Stomach (tissue), 4 donors: ENCODE measurements around the gene RPL38.

Source experiments
- EP300 ChIP-seq: sonication (generic); formaldehyde crosslinking; IDR thresholded peaks from one replicate; pipeline ENCODE4 v1.6.1; 2017; ENCODE audit warnings: antibody characterized with exemption
- POLR2A ChIP-seq, 4 donors: fragments of 450-650 bp; IDR thresholded peaks; one replicate each; pipeline ENCODE4 v1.6.1; 2016; ENCODE audit warnings: antibody characterized with exemption in 4 of 4, control low read depth in 2 of 4, mild to moderate bottlenecking in 1 of 4, moderate library complexity in 1 of 4
- POLR2AphosphoS5 ChIP-seq, 3 donors: sonication (generic); formaldehyde crosslinking; IDR thresholded peaks; one replicate each; pipeline ENCODE4 v1.6.1; 2016; ENCODE audit warnings: antibody characterized with exemption in 3 of 3
- TF ChIP-seq, protein P1 (sequence below), 7 experiments: fragments of 450-650 bp in 4 of 7; fragments of 200-600 bp in 3 of 7; sonication (generic) in 3 of 7; IDR thresholded peaks; one replicate each; pipeline ENCODE4 v1.5.1; 2016 to 2019; ENCODE audit warnings: antibody characterized with exemption in 7 of 7, control low read depth in 2 of 7, mild to moderate bottlenecking in 1 of 7

- TF ChIP-seq, protein P1, sequence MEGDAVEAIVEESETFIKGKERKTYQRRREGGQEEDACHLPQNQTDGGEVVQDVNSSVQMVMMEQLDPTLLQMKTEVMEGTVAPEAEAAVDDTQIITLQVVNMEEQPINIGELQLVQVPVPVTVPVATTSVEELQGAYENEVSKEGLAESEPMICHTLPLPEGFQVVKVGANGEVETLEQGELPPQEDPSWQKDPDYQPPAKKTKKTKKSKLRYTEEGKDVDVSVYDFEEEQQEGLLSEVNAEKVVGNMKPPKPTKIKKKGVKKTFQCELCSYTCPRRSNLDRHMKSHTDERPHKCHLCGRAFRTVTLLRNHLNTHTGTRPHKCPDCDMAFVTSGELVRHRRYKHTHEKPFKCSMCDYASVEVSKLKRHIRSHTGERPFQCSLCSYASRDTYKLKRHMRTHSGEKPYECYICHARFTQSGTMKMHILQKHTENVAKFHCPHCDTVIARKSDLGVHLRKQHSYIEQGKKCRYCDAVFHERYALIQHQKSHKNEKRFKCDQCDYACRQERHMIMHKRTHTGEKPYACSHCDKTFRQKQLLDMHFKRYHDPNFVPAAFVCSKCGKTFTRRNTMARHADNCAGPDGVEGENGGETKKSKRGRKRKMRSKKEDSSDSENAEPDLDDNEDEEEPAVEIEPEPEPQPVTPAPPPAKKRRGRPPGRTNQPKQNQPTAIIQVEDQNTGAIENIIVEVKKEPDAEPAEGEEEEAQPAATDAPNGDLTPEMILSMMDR (IDR thresholded peaks at IDR 0.05): no peak
- TF ChIP-seq POLR2AphosphoS5 (IDR thresholded peaks at IDR 0.05) (no peak), EP300 (no peak), POLR2A (IDR thresholded peaks at IDR 0.05) (no peak)
Measured at GRCh38 chr17:74198694-74199093, 4.8 kb upstream of the RPL38 start.
